ENCODE results near the gene DOCK1.

Gene DOCK1

DNA sequence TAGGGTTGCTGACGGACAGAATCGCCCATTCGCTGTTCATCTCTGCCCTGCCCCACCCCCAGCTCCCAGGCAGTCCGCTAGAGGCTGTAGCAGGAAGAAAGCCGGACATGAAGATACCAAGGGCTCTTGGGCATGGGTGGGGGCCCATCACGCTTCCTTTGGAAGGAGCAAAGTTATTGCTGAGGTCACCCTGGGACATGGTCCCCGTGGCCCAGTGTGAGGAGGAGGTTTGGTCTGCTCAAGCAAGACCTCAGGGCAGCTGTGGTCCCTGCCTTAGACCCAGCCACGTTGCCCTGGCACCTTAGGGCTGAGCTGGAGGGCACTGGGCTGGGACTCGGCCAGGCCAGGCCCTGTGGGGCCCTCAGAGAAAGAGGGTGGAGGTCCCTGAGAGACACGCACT lies 511.8 kb downstream of the DOCK1 start:
- H3K36me3 ChIP-seq (ENCODE audit: control insufficient read depth, insufficient read depth, low read length), result no peaks in the 10 kb centered on the region
- no peaks in the 10 kb centered on the region for H3K9me3 ChIP-seq (ENCODE audit: control insufficient read depth, insufficient read depth, low read length)
- no peaks in the 10 kb centered on the region for H3K4me1 ChIP-seq (ENCODE audit: control insufficient read depth, insufficient read depth, low read length)
- no CpG with 5 or more reads among the region's 10 CpGs for WGBS (ENCODE audit: insufficient coverage, insufficient read length)
- DNase-seq (ENCODE audit: low read depth, low spot score), result no peak
- H3K27me3 ChIP-seq (ENCODE audit: control insufficient read depth, insufficient read depth, low read length), result no peaks in the 10 kb centered on the region
- H3K4me3 ChIP-seq (ENCODE audit: low read length), result no peak overlapping the region
- no peak overlapping the region for H3K27ac ChIP-seq (ENCODE audit: low read length)

DNA sequence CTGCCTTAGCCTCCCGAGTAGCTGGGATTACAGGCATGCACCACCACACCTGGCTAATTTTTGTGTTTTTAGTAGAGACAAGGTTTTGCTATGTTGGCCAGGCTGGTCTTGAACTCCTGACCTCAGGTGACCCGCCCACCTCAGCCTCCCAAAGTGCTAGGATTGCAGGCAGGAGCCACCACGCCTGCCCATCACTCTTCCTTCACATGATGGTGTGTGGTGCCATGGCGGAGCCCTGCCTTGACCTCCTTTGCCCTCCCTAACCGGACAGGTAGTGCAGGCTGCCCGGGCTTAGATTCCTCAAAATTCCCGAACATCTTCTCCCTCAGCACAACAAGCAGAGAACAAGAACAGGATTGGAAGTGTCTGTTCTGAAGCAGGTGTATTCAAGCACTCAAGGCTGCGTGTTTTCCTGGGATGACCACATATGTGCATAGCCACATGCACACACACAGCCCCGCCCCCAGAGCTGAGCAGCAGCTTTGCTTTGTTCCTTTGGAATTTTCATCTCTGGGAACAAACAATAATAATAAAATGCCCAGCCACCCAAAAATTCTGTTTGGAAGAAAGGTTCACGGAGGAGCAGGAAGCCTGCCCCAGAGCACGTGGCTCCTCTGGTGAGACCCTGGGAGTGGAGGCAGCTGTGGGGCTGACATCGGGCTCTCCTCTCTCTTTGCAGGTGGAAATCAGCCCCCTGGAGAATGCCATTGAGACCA lies 512.6 kb downstream of the DOCK1 start:
- no peak overlapping the region for H3K27ac ChIP-seq (ENCODE audit: low read length)
- H3K4me1 ChIP-seq (ENCODE audit: control insufficient read depth, insufficient read depth, low read length), result no peaks in the 10 kb centered on the region
- WGBS (ENCODE audit: insufficient coverage, insufficient read length), result no CpG with 5 or more reads among the region's 12 CpGs
- no peaks in the 10 kb centered on the region for H3K27me3 ChIP-seq (ENCODE audit: control insufficient read depth, insufficient read depth, low read length)
- DNase-seq (ENCODE audit: low read depth, low spot score), result no peak
- no peaks in the 10 kb centered on the region for H3K36me3 ChIP-seq (ENCODE audit: control insufficient read depth, insufficient read depth, low read length)
- H3K9me3 ChIP-seq (ENCODE audit: control insufficient read depth, insufficient read depth, low read length), result no peaks in the 10 kb centered on the region
- no peak overlapping the region for H3K4me3 ChIP-seq (ENCODE audit: low read length)

DNA sequence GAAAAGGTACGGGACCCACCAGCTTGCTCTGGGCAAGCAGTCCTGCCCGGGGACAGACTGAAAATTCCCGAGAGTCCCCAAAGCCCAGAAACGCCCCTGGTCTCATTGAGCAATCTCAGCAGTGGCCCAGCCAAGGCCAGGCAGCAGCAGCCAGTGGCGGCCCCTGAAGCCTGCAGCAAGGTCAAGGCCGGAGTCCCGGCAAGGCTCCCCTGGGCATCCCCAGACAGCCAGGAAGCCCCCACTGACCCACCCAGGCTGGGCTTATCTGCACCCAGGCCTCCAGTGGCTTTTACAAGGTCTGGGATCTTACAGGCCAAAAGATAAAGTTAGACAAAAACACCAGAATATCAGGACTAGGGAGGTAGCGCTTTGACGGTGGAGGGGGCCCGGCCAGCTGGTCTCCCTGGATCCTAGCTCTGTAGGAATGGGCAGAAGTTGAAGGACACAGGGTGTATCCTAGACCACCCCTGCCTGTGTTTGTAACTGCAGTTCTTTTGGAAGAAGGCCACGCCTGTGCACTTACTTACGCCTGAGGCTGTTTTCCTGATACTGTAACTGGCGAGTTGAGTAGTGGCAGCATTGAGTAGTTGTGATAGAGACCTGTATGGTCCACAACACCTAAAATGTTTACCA lies 513.4 kb downstream of the DOCK1 start:
- no peak overlapping the region for H3K27ac ChIP-seq (ENCODE audit: low read length)
- H3K4me1 ChIP-seq (ENCODE audit: control insufficient read depth, insufficient read depth, low read length), result 0 out of 2 replicates have a peak, but pooled peaks cover 1% of the 10 kb centered on the region
- H3K36me3 ChIP-seq (ENCODE audit: control insufficient read depth, insufficient read depth, low read length), result no peaks in the 10 kb centered on the region
- no peaks in the 10 kb centered on the region for H3K9me3 ChIP-seq (ENCODE audit: control insufficient read depth, insufficient read depth, low read length)
- no peaks in the 10 kb centered on the region for H3K27me3 ChIP-seq (ENCODE audit: control insufficient read depth, insufficient read depth, low read length)
- no peak for DNase-seq (ENCODE audit: low read depth, low spot score)
- no CpG with 5 or more reads among the region's 13 CpGs for WGBS (ENCODE audit: insufficient coverage, insufficient read length)
- no peak overlapping the region for H3K4me3 ChIP-seq (ENCODE audit: low read length)

DNA sequence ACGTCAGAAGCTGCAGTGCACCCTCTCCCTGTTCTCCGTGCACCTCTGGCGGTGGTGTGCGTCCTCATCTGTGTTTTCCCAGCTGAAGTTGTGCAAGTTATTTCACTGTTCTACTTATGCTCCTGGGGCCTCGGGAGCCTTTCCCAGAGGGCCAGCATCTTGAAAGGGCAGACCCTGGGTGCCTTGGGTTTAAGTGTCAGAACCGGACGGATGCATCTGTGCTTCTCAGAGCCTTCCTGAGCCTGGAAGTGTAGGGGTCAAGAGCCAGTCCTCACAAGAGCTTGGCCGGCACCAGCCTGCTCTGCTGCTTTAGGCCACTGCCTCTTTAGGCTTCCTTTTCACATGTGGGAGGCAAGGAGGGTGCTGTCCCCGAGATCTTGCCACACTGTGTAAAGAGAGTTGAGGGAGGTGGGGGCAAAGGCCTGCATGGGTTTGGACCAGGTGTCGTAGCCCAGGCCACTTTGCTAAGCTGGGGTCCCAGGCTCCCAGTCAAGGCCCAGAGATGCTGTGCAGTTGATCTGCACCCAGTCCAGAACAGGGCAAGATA lies 515.0 kb downstream of the DOCK1 start:
- no peak overlapping the region for H3K4me3 ChIP-seq (ENCODE audit: low read length)
- H3K9me3 ChIP-seq (ENCODE audit: control insufficient read depth, insufficient read depth, low read length), result no peaks in the 10 kb centered on the region
- DNase-seq (ENCODE audit: low read depth, low spot score), result no peak
- no peak overlapping the region for H3K27ac ChIP-seq (ENCODE audit: low read length)
- H3K27me3 ChIP-seq (ENCODE audit: control insufficient read depth, insufficient read depth, low read length), result no peaks in the 10 kb centered on the region
- H3K4me1 ChIP-seq (ENCODE audit: control insufficient read depth, insufficient read depth, low read length), result 0 out of 2 replicates have a peak, but pooled peaks cover 1% of the 10 kb centered on the region
- WGBS (ENCODE audit: insufficient coverage, insufficient read length), result no CpG with 5 or more reads among the region's 10 CpGs
- H3K36me3 ChIP-seq (ENCODE audit: control insufficient read depth, insufficient read depth, low read length), result no peaks in the 10 kb centered on the region

DNA sequence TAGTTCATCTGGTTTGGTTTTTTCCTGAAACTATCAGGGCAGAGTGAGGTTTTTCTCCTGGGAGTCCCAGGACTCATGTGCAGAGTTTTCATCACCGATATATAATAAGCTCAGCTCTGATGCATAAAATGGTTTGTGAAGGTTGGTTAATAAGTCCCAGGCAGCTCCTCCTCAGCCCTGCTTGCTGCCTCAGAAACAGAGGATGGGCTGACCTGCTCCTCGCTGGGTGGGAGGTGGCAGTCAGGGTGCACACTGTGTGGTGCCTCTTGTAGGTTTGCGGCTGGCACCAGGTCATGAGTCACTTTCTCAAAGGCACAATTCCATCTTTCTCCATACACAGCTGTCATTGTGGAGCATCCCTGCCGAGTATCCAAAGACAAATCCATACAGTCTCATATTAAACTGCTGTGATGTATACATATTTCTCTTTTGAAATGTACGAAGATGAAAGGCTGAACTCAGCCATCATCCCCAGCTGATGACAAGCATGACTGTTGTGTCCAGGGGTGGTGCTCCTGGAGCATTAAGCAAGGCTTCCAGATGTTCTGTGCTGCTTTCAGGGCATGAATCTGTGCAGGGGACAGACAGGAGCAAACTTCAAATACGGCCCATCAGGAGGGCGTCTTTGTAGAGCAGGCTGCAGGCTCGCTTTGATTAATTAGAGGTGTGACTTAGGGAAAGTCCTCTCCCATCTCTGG lies 518.1 kb downstream of the DOCK1 start:
- WGBS (ENCODE audit: insufficient coverage, insufficient read length), result no CpG with 5 or more reads among the region's 8 CpGs
- H3K4me1 ChIP-seq (ENCODE audit: control insufficient read depth, insufficient read depth, low read length), result 0 out of 2 replicates have a peak, but pooled peaks cover 1% of the 10 kb centered on the region
- H3K9me3 ChIP-seq (ENCODE audit: control insufficient read depth, insufficient read depth, low read length), result no peaks in the 10 kb centered on the region
- no peaks in the 10 kb centered on the region for H3K27me3 ChIP-seq (ENCODE audit: control insufficient read depth, insufficient read depth, low read length)
- DNase-seq (ENCODE audit: low read depth, low spot score), result no peak
- H3K27ac ChIP-seq (ENCODE audit: low read length), result no peak overlapping the region
- peaks cover 8% of the 10 kb centered on the region; the same call in 1 of the 2 replicates for H3K36me3 ChIP-seq (ENCODE audit: control insufficient read depth, insufficient read depth, low read length)
- no peak overlapping the region for H3K4me3 ChIP-seq (ENCODE audit: low read length)

DNA sequence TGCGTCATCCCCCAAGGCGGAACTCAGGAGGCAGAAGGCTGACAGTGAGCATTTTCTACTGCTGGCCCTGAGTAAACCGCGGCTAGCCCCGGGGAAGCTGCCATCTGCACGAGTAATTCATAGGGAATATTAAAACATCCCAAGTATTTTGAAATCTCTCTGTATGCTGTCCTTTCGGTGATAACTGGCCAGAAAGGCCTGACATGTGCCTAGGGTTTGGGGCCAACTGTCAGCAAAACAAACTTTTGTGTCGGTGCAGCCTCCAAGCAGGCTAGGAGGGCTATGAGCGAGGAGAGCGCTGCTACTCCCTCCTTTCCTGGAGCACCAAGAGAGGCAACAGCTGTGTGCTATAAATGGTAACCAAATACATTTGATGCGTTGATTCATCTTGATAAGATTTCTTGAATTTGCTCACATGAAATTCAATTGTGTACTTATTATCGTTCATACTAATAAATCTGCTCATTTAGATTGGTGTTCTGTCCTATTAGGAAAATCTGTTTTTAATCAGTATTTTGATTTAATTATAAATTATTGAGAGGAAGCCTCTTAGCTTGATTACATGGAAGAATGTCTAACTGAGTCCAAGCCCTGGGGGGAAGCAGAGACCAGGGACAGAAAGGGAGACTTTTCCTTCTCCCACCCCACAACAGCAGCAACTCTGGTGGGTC lies 519.5 kb downstream of the DOCK1 start:
- H3K27ac ChIP-seq (ENCODE audit: low read length), result no peak overlapping the region
- no peak for DNase-seq (ENCODE audit: low read depth, low spot score)
- no peak overlapping the region for H3K4me3 ChIP-seq (ENCODE audit: low read length)
- WGBS (ENCODE audit: insufficient coverage, insufficient read length), result no CpG with 5 or more reads among the region's 12 CpGs
- H3K36me3 ChIP-seq (ENCODE audit: control insufficient read depth, insufficient read depth, low read length), result peaks cover 8% of the 10 kb centered on the region; the same call in 1 of the 2 replicates
- H3K4me1 ChIP-seq (ENCODE audit: control insufficient read depth, insufficient read depth, low read length), result peaks cover 1% of the 10 kb centered on the region; the same call in 1 of the 2 replicates
- no peaks in the 10 kb centered on the region for H3K27me3 ChIP-seq (ENCODE audit: control insufficient read depth, insufficient read depth, low read length)
- H3K9me3 ChIP-seq (ENCODE audit: control insufficient read depth, insufficient read depth, low read length), result no peaks in the 10 kb centered on the region

DNA sequence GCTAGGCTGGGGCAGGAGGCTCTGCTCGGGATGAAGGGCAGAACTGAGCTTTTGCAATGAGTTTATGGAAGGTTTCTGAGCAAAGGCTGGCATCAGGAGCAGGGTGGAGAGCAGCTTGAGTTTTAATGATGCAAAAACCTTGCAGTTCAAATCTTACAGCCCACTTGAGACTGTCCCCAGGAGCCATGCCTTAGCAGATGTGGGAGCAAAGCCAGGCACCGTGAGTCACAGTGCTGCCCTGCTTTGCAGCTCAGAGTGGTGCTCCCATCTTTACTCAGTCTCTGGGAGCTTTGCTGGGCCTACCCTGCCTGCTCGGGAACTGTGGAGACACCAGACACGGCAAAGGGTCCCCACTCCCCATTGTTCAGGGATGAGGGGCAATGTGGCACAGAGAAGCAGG lies 521.5 kb downstream of the DOCK1 start:
- Histone ChIP-seq H3K27ac (ENCODE audit: low read length) (no peak overlapping the region), H3K9me3 (ENCODE audit: control insufficient read depth, insufficient read depth, low read length) (no peaks in the 10 kb centered on the region), H3K4me1 (ENCODE audit: control insufficient read depth, insufficient read depth, low read length) (peaks cover 1% of the 10 kb centered on the region; the same call in 1 of the 2 replicates), H3K4me3 (ENCODE audit: low read length) (no peak overlapping the region), H3K36me3 (ENCODE audit: control insufficient read depth, insufficient read depth, low read length) (peaks cover 8% of the 10 kb centered on the region; the same call in 1 of the 2 replicates), H3K27me3 (ENCODE audit: control insufficient read depth, insufficient read depth, low read length) (no peaks in the 10 kb centered on the region)
- no peak for DNase-seq (ENCODE audit: low read depth, low spot score)
- no CpG with 5 or more reads among the region's 4 CpGs for WGBS (ENCODE audit: insufficient coverage, insufficient read length)

DNA sequence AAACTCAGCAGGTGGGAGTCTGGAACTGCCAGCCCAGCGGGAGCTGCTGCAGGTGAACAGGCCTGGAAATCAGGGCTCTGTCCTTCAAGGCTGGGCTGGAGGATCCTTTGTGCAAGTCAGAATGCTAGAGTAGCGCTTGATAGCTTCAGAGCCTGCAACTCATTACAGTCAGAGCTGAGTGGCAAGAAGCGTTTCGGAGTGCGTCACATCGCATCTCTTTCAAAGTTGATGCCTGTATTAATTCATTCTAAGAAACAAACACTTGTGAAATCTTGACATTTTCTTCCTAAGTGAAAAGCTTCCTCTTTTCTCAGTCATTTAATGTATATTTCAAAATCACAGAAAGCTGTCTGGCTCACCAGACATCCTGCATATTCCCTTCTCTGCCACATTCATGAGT lies 522.7 kb downstream of the DOCK1 start:
- peaks cover 1% of the 10 kb centered on the region; the same call in 1 of the 2 replicates for H3K4me1 ChIP-seq (ENCODE audit: control insufficient read depth, insufficient read depth, low read length)
- WGBS (ENCODE audit: insufficient coverage, insufficient read length), result no CpG with 5 or more reads among the region's 6 CpGs
- H3K9me3 ChIP-seq (ENCODE audit: control insufficient read depth, insufficient read depth, low read length), result no peaks in the 10 kb centered on the region
- H3K27me3 ChIP-seq (ENCODE audit: control insufficient read depth, insufficient read depth, low read length), result no peaks in the 10 kb centered on the region
- no peak overlapping the region for H3K27ac ChIP-seq (ENCODE audit: low read length)
- DNase-seq (ENCODE audit: low read depth, low spot score), result no peak
- H3K36me3 ChIP-seq (ENCODE audit: control insufficient read depth, insufficient read depth, low read length), result peaks cover 8% of the 10 kb centered on the region; the same call in 1 of the 2 replicates
- H3K4me3 ChIP-seq (ENCODE audit: low read length), result no peak overlapping the region

DNA sequence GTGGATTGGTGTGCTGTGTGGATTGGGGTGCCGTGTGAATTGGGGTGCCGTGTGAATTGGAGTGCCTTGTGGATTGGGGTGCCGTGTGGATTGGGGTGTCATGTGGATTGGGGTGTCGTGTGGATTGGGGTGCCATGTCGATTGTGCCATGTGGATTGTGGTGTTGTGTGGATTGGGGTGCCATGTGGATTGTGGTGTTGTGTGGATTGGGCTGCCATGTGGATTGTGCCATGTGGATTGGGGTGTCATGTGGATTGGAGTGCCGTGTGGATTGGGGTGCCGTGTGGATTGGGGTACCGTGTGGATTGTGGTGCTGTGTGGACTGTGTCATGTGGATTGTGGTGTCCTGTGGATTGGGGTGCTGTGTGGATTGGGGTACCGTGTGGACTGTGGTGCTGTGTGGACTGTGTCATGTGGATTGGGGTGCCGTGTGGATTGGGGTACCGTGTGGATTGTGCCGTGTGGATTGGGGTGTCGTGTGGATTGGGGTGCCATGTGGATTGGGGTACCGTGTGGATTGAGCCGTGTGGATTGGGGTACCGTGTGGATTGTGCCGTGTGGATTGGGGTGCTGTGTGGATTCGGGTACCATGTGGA lies 523.3 kb downstream of the DOCK1 start:
- DNase-seq (ENCODE audit: low read depth, low spot score), result no peak
- no CpG with 5 or more reads among the region's 18 CpGs for WGBS (ENCODE audit: insufficient coverage, insufficient read length)
- H3K4me3 ChIP-seq (ENCODE audit: low read length), result no peak overlapping the region

More for the DNA sequence above, 523.3 kb downstream of the DOCK1 start:
- Histone ChIP-seq H3K36me3 (ENCODE audit: control insufficient read depth, insufficient read depth, low read length) (peaks cover 8% of the 10 kb centered on the region; the same call in 1 of the 2 replicates), H3K27me3 (ENCODE audit: control insufficient read depth, insufficient read depth, low read length) (no peaks in the 10 kb centered on the region), H3K4me1 (ENCODE audit: control insufficient read depth, insufficient read depth, low read length) (no peaks in the 10 kb centered on the region; the same call in 1 of the 2 replicates), H3K27ac (ENCODE audit: low read length) (no peak overlapping the region), H3K9me3 (ENCODE audit: control insufficient read depth, insufficient read depth, low read length) (no peaks in the 10 kb centered on the region)

All from iPS DF 6.9 (cell line).